IPS-20b (cell line): ENCODE data around the gene CCR5AS.

ENCODE experiments used
- H3K27ac ChIP-seq: one replicate; pipeline ENCODE4 v1.5.1; 2013; ENCODE audit warnings: low read length
- H3K27me3 ChIP-seq: 2 replicates; pipeline ENCODE4 v1.6.1; 2013; ENCODE audit warnings: mild to moderate bottlenecking, low read length, inconsistent platforms; ENCODE audit not compliant: insufficient read depth
- H3K36me3 ChIP-seq: 2 replicates; pipeline ENCODE4 v1.6.1; 2013; ENCODE audit warnings: low read depth, mild to moderate bottlenecking, inconsistent platforms, low read length, moderate library complexity; ENCODE audit not compliant: insufficient read depth
- H3K4me1 ChIP-seq: 2 replicates; pipeline ENCODE4 v1.6.1; 2013; ENCODE audit warnings: mild to moderate bottlenecking, control low read depth, inconsistent platforms, low read length, moderate library complexity; ENCODE audit not compliant: insufficient read depth
- H3K4me3 ChIP-seq: 2 replicates; pipeline ENCODE4 v1.5.1; 2013; ENCODE audit warnings: mild to moderate bottlenecking, low read length, inconsistent platforms
- H3K9ac ChIP-seq: 2 replicates; pipeline ENCODE4 v1.6.1; 2013; ENCODE audit warnings: low read depth, mild to moderate bottlenecking, inconsistent platforms, low read length, moderate library complexity
- H3K9me3 ChIP-seq: 2 replicates; pipeline ENCODE4 v1.6.1; 2013; ENCODE audit warnings: mild to moderate bottlenecking, low read depth, low read length, inconsistent platforms; ENCODE audit not compliant: insufficient read depth

Gene CCR5AS

DNA sequence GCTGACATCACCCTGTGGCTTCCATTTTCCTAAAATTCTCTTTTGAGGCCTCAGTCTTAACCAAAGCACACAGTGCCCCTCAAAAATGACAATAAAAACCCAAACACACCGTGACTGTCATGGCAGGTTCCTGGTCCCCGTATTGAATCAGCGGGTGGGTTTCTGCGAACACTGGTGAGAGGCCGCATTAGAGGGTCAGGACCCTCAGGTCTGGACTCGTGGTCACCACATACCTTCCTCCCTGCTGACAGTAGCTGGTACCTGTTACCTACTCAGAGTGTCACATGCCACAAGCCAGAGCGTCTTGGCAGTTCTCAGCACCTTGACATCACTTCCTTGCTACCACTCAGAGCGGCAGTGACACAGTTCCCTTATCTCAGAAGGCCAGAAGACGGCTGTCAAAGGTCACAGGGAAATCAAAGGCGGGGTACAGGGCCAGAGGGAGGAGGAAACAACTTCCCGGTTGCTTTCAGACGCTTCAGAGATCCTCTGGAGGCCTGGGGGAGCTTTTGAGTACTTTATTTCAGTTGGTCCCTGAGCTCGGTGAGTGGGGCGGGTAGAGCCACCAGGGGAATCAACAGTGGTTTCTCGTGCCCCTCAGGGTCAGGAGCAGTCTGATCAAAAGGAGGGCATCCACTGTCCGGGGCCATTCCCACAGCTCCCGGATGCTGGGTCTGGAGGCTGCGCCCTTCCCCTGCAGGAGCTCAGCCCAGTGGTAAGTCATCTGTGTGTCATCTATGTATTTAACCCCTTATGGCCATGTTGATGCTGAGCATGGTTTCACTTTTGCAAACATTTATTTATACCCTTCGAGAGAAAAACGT, at the start of gene CCR5AS, which contains the start of gene CCRL2:
Gene CCR5AS, minus strand, starts transcription at position 279 of the 824 bp plus-strand sequence.
Gene CCRL2, plus strand, starts transcription at position 472 of the 824 bp plus-strand sequence. CDS start 821 bp downstream, outside the sequence.
- H3K27me3 ChIP-seq, result no peaks in the 10 kb centered on the region
- no peak within 1 kb of the TSS for H3K27ac ChIP-seq
- no peaks in the 10 kb centered on the region for H3K4me1 ChIP-seq
- no peak within 1 kb of the TSS for H3K9ac ChIP-seq
- no peak within 1 kb of the TSS for H3K4me3 ChIP-seq
- H3K9me3 ChIP-seq, result no peaks in the 10 kb centered on the region
- H3K36me3 ChIP-seq, result no peaks in the 10 kb centered on the region

- no peaks in the 10 kb centered on the region for H3K27me3 ChIP-seq
- no peak overlapping the region for H3K27ac ChIP-seq
Observed at GRCh38 chr3:46456118-46456517, 49.3 kb upstream of the CCR5AS start.

GRCh38 chr3:46455231-46456115, 48.6 kb upstream of the CCR5AS start:
- no peaks in the 10 kb centered on the region for H3K9me3 ChIP-seq
- H3K4me3 ChIP-seq, result no peak overlapping the region
- H3K36me3 ChIP-seq, result no peaks in the 10 kb centered on the region
- no peak overlapping the region for H3K9ac ChIP-seq
- no peaks in the 10 kb centered on the region for H3K27me3 ChIP-seq
- H3K4me1 ChIP-seq, result no peaks in the 10 kb centered on the region
- H3K27ac ChIP-seq, result no peak overlapping the region

More at GRCh38 chr3:46456118-46456517, 49.3 kb upstream of the CCR5AS start:
- no peaks in the 10 kb centered on the region for H3K36me3 ChIP-seq
- H3K9me3 ChIP-seq, result no peaks in the 10 kb centered on the region
- no peak overlapping the region for H3K9ac ChIP-seq
- no peaks in the 10 kb centered on the region for H3K4me1 ChIP-seq
- no peak overlapping the region for H3K4me3 ChIP-seq

- H3K36me3 ChIP-seq, result no peaks in the 10 kb centered on the region
- H3K4me3 ChIP-seq, result no peak overlapping the region
- H3K27me3 ChIP-seq, result no peaks in the 10 kb centered on the region
- H3K27ac ChIP-seq, result no peak overlapping the region
- no peak overlapping the region for H3K9ac ChIP-seq
- H3K4me1 ChIP-seq, result no peaks in the 10 kb centered on the region
- H3K9me3 ChIP-seq, result no peaks in the 10 kb centered on the region
Observed at GRCh38 chr3:46454606-46455005, 47.7 kb upstream of the CCR5AS start.

- no peaks in the 10 kb centered on the region for H3K27me3 ChIP-seq
- no peaks in the 10 kb centered on the region for H3K9me3 ChIP-seq
- no peak overlapping the region for H3K4me3 ChIP-seq
- H3K4me1 ChIP-seq, result no peaks in the 10 kb centered on the region
- no peaks in the 10 kb centered on the region for H3K36me3 ChIP-seq
- H3K9ac ChIP-seq, result no peak overlapping the region
- H3K27ac ChIP-seq, result no peak overlapping the region
Observed at GRCh38 chr3:46454209-46454595, 47.3 kb upstream of the CCR5AS start.

DNA sequence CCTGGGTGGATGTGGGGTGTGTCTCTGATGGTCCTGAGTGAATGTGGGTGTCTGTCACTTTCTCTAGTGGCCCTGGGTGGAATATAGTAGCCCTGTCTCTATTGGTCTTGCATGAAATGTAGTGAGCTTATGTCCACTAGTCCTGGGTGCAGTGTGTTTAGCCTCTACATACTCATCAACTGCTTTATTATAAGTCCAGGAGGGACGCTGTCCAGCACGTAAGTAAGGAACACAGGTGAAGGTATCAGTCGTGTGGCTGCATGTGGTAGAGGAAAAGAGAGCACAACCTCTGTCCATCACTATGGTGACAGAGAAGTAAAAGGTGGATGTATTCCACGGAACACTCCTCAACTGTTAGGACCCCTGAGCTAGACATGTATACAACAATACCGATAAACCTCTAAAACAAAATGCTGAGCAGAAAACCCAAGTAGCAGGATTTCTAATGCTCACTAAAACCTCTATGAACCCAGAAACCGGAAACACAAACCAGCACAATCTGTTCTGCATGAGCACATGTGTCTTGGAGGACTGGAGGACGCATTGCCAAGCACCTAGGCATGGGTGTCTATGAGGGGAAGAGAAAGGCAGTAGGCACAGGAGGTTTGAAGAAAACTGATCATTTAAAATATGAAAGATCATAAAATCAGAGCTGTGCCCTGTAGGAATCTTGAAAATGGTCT, 46.8 kb upstream of the CCR5AS start:
- no peak overlapping the region for H3K9ac ChIP-seq
- H3K9me3 ChIP-seq, result no peaks in the 10 kb centered on the region
- no peak overlapping the region for H3K4me3 ChIP-seq
- no peaks in the 10 kb centered on the region for H3K36me3 ChIP-seq
- H3K27me3 ChIP-seq, result no peaks in the 10 kb centered on the region
- H3K27ac ChIP-seq, result no peak overlapping the region
- H3K4me1 ChIP-seq, result no peaks in the 10 kb centered on the region

- Histone ChIP-seq H3K4me1 (no peaks in the 10 kb centered on the region), H3K9ac (no peak overlapping the region), H3K36me3 (no peaks in the 10 kb centered on the region), H3K27me3 (no peaks in the 10 kb centered on the region), H3K4me3 (no peak overlapping the region), H3K27ac (no peak overlapping the region), H3K9me3 (no peaks in the 10 kb centered on the region)
Observed at GRCh38 chr3:46449755-46450552, 43.1 kb upstream of the CCR5AS start.

DNA sequence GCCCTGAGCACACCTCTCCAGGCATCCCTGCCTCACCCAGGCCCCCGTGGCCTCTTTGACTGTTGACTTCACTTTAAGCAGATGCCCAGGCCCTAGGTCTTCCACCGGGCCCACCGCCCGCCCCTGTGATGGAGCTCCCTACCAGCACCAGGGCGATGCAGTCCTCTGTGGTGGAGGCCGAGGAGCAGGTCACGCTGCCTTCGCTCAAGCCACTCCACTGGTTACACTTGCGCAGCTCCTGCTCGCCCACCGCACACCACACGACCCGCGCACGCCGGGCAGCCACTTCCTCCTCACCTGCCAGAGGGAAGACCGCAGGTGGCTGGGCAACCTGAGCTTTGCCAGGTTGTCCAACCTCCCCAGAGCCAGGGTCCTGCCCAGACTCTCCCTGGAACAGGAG, 41.9 kb upstream of the CCR5AS start:
- Histone ChIP-seq H3K27ac (no peak overlapping the region), H3K4me1 (no peaks in the 10 kb centered on the region), H3K9ac (no peak overlapping the region), H3K27me3 (no peaks in the 10 kb centered on the region), H3K9me3 (no peaks in the 10 kb centered on the region), H3K36me3 (no peaks in the 10 kb centered on the region), H3K4me3 (no peak overlapping the region)

DNA sequence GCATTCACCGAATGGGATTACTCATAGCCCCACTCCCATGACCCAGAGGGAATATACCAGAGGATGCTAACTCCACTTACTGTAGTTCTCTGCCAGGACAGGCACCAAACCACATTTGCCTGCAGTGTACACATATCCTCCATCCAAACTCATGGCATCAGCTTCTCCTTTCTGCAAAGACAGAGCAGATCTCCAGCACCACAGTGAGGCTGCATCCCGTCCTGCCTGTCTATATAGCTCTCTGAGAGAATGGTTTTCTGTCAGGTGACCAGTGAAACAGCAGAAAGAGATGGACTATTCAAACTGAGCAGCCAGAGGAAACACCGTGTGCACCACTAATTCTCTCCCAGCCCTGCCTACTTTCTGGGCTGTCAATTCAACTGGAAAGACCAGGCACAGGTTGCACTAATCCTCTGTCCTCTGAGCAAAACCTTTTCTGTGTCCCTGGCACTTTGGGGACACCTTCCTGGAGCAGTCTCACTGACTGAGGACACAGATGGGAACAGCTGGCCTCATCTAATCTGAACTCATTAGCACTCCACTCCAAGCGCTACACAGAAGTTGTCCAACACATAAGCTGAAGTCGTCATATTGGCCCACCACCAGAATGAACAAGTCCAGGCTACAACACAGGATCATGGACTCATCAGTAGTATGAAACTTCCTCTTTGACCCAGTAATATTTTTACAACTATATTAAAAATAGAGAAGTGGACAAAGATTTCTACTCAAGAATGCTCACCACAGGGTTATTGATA, 40.5 kb upstream of the CCR5AS start:
- H3K9ac ChIP-seq, result no peak overlapping the region
- no peaks in the 10 kb centered on the region for H3K4me1 ChIP-seq
- no peaks in the 10 kb centered on the region for H3K27me3 ChIP-seq
- H3K9me3 ChIP-seq, result no peaks in the 10 kb centered on the region
- no peaks in the 10 kb centered on the region for H3K36me3 ChIP-seq
- H3K4me3 ChIP-seq, result no peak overlapping the region
- H3K27ac ChIP-seq, result no peak overlapping the region

DNA sequence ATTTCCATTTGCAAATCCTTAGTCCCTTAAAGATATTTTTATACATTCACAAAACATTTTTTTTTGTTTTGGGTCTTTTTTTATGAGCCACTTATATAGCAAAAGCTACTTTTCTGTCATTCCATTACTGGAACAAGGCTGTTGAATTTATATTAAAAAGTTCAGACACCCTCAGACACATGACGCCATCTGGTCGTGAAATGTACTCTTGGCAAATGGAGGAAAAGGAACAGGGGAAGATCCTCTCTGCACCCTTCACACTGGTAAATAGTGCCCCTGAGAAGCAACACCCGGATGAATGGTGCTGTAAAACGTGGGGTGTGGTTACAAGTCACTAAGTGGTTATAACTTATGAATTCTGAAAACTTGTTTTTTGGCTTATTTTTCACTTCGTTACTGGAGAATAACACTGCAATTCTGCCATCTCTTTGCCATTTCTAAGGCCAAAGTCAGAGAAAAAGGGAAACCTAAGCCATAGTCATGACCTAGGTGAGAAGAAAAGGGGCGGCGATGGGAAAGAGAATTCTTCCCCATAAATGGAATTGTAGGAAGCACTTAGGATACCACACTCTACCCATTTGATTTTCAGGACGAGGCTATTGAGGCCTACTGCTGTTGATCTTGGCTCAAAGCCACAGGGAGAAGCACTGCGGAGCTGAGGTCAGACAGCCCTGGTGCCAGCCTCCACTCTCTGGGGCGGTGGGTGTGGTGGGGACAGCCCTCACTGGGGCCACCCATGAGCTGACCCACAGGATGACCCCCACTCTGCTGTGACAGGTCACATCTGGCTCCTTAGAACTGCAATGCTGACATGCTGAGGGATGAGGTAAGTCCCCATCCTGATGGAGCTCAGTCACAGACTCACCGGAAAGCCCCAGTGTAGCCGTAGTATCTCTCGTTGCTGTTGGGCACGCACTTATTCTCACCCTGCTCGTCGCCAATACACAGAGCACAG, 36.0 kb upstream of the CCR5AS start:
- Histone ChIP-seq H3K27ac (no peak overlapping the region), H3K27me3 (no peaks in the 10 kb centered on the region)

More for the DNA sequence above, 36.0 kb upstream of the CCR5AS start:
- H3K4me1 ChIP-seq, result peaks cover 9% of the 10 kb centered on the region; the same call in 1 of the 2 replicates
- H3K9me3 ChIP-seq, result no peaks in the 10 kb centered on the region
- no peaks in the 10 kb centered on the region for H3K36me3 ChIP-seq
- H3K4me3 ChIP-seq, result no peak overlapping the region
- H3K9ac ChIP-seq, result no peak overlapping the region
